Measurements from ENCODE around the gene KIAA0825. TPM values are rescaled to one million over a fixed set of nuclear protein-coding genes. Genes with fewer than 3 reads are reported as not detected.

Gene KIAA0825
- total RNA-seq, 1 experiment from 2014 or later, result 0.07 TPM

GRCh38 chr5:94263068-94263467 lies 355.3 kb downstream of the KIAA0825 start:
- no peaks in the 10 kb centered on the region for H3K4me1 ChIP-seq (ENCODE audit: insufficient read depth, low read length)
- DNase-seq (no peak), ATAC-seq (no peak)
- no peak overlapping the region for H3K27ac ChIP-seq (ENCODE audit: low read length)
- TF ChIP-seq EZH2 (IDR thresholded peaks at IDR 0.05; ENCODE audit: low read length, unreplicated experiment) (no peak), EZH2phosphoT487 (IDR thresholded peaks at IDR 0.05; ENCODE audit: borderline replicate concordance, low read length) (no peak), CTCF (conservative IDR thresholded peaks at IDR 0.05; ENCODE audit: low read depth, low read length) (no peak)
- no peaks in the 10 kb centered on the region for H3K79me2 ChIP-seq (ENCODE audit: low read length)
- H3K9ac ChIP-seq (ENCODE audit: low read length), result no peak overlapping the region
- H3K9me2 ChIP-seq (replicated peaks; ENCODE audit: low read length), result no peaks in the 10 kb centered on the region
- POLR2A ChIA-PET (ENCODE audit: unreplicated experiment), result no interaction called here
- H3K9me3 ChIP-seq (ENCODE audit: low read length), result no peaks in the 10 kb centered on the region
- H3K27me3 ChIP-seq (ENCODE audit: low read length), result no peaks in the 10 kb centered on the region
- no TSS peak for BruUV-seq (replicated peaks)
- no peak overlapping the region for H3K4me2 ChIP-seq (ENCODE audit: low read length)
- intact Hi-C loops (cut with micrococcal nuclease), result no loop called here
- H3F3A ChIP-seq (ENCODE audit: low read length, unreplicated experiment), result no peaks in the 10 kb centered on the region
- H2AFZ ChIP-seq (ENCODE audit: low read length), result no peak overlapping the region; the same call in 1 of the 2 replicates
- CTCF ChIA-PET, result no interaction called here
- no peaks in the 10 kb centered on the region for H4K20me1 ChIP-seq (ENCODE audit: low read length)
- no peak overlapping the region for H3K4me3 ChIP-seq (ENCODE audit: low read length)
- H3K36me3 ChIP-seq (ENCODE audit: low read depth, low read length), result no peaks in the 10 kb centered on the region

GRCh38 chr5:94260096-94260495 lies 358.3 kb downstream of the KIAA0825 start:
- no peak for TF ChIP-seq EZH2 (IDR thresholded peaks at IDR 0.05; ENCODE audit: low read length, unreplicated experiment)
- TF ChIP-seq EZH2phosphoT487 (IDR thresholded peaks at IDR 0.05; ENCODE audit: borderline replicate concordance, low read length), result no peak
- no peak for TF ChIP-seq CTCF (conservative IDR thresholded peaks at IDR 0.05; ENCODE audit: low read depth, low read length)
- Histone ChIP-seq H3K4me2 (ENCODE audit: low read length) (no peak overlapping the region), H3K9me2 (replicated peaks; ENCODE audit: low read length) (no peaks in the 10 kb centered on the region), H3K36me3 (ENCODE audit: low read depth, low read length) (no peaks in the 10 kb centered on the region), H4K20me1 (ENCODE audit: low read length) (no peaks in the 10 kb centered on the region), H3K4me3 (ENCODE audit: low read length) (no peak overlapping the region), H2AFZ (ENCODE audit: low read length) (no peak overlapping the region), H3K79me2 (ENCODE audit: low read length) (no peaks in the 10 kb centered on the region), H3K9me3 (ENCODE audit: low read length) (no peaks in the 10 kb centered on the region), H3K27ac (ENCODE audit: low read length) (no peak overlapping the region), H3K9ac (ENCODE audit: low read length) (no peak overlapping the region), H3K27me3 (ENCODE audit: low read length) (no peaks in the 10 kb centered on the region), H3F3A (ENCODE audit: low read length, unreplicated experiment) (no peaks in the 10 kb centered on the region), H3K4me1 (ENCODE audit: insufficient read depth, low read length) (no peaks in the 10 kb centered on the region)
- DNase-seq, result no peak
- intact Hi-C loops (cut with micrococcal nuclease), result no loop called here
- ChIA-PET POLR2A (ENCODE audit: unreplicated experiment) (no interaction called here), CTCF (no interaction called here)
- no peak for ATAC-seq
- BruUV-seq (replicated peaks), result no TSS peak

- H3K4me2 ChIP-seq (ENCODE audit: low read length), result no peak overlapping the region
- ChIA-PET POLR2A (ENCODE audit: unreplicated experiment) (no interaction called here), CTCF (no interaction called here)
- no peaks in the 10 kb centered on the region for H3K36me3 ChIP-seq (ENCODE audit: low read depth, low read length)
- H4K20me1 ChIP-seq (ENCODE audit: low read length), result no peaks in the 10 kb centered on the region
- TF ChIP-seq CTCF (conservative IDR thresholded peaks at IDR 0.05; ENCODE audit: low read depth, low read length) (peak; percentile 29; the same call in 1 of the 2 replicates), EZH2 (IDR thresholded peaks at IDR 0.05; ENCODE audit: low read length, unreplicated experiment) (no peak)
- H2AFZ ChIP-seq (ENCODE audit: low read length), result no peak overlapping the region
- H3F3A ChIP-seq (ENCODE audit: low read length, unreplicated experiment), result no peaks in the 10 kb centered on the region
- BruUV-seq (replicated peaks), result no TSS peak
- DNase-seq (no peak), ATAC-seq (peak; percentile 42; the same call in 1 of the 2 replicates)
- no peaks in the 10 kb centered on the region for H3K9me3 ChIP-seq (ENCODE audit: low read length)
- no peak overlapping the region for H3K4me3 ChIP-seq (ENCODE audit: low read length)
- no peak overlapping the region for H3K27ac ChIP-seq (ENCODE audit: low read length)
- H3K27me3 ChIP-seq (ENCODE audit: low read length), result no peaks in the 10 kb centered on the region
- H3K79me2 ChIP-seq (ENCODE audit: low read length), result no peaks in the 10 kb centered on the region
- H3K4me1 ChIP-seq (ENCODE audit: insufficient read depth, low read length), result no peaks in the 10 kb centered on the region
- intact Hi-C loops (cut with micrococcal nuclease), result loop anchor here (5.0 to 10.0 kb wide), 3 partner anchors 271 to 483 kb away; no protein-coding TSS in a partner anchor
- no peaks in the 10 kb centered on the region for H3K9me2 ChIP-seq (replicated peaks; ENCODE audit: low read length)
- H3K9ac ChIP-seq (ENCODE audit: low read length), result no peak overlapping the region
Measured at GRCh38 chr5:94254214-94254613, 364.2 kb downstream of the KIAA0825 start.

Data from PC-3 (cell line).